PC-3 (cell line): ENCODE results near the gene DDTL. TPM values are rescaled to one million over a fixed set of nuclear protein-coding genes. Genes with fewer than 3 reads are reported as not detected.

Experiments used
- ATAC-seq: fragments of 200-7000 bp; cut with Tn5 transposase; 2 replicates; pipeline ENCODE4 v1.9.1; 2020; ENCODE audit warnings: mild to moderate bottlenecking, moderate library complexity
- BruUV-seq: library from RNA; stranded (reverse); fragments of 400-500 nt; replicated peaks from 2 replicates; lab custom pipeline; 2021; lab: Mats Ljungman, UMichigan
- CTCF ChIA-PET: fragments of 300-600 bp; sonication (Branson Sonifier 250); formaldehyde crosslinking; loops from one replicate; lab custom pipeline; 2022; ENCODE audit warnings: antibody characterized with exemption; lab: Charles Lee
- POLR2A ChIA-PET: fragments of 300-600 bp; sonication (Branson Sonifier 250); formaldehyde crosslinking; loops from one replicate; lab custom pipeline; 2022; ENCODE audit warnings: antibody characterized with exemption; ENCODE audit not compliant: unreplicated experiment; lab: Charles Lee
- DNase-seq: peaks from one replicate; pipeline ENCODE4 v3.0.0-alpha.2; 2015
- H2AFZ ChIP-seq: fragments of 300-600 bp; sonication (generic); 2 replicates; pipeline ENCODE4 v1.6.0; 2016; ENCODE audit warnings: antibody characterized with exemption, low read length
- H3F3A ChIP-seq: fragments of 300-600 bp; sonication (generic); one replicate; pipeline ENCODE4 v1.6.0; 2017; ENCODE audit warnings: antibody characterized with exemption, low read length, control low read depth, mild to moderate bottlenecking; ENCODE audit not compliant: unreplicated experiment
- H3K27ac ChIP-seq: fragments of 300-600 bp; sonication (generic); 2 replicates; pipeline ENCODE4 v1.5.1; 2016; ENCODE audit warnings: mild to moderate bottlenecking, low read length
- H3K27me3 ChIP-seq: fragments of 300-600 bp; sonication (generic); 2 replicates; pipeline ENCODE4 v1.6.1; 2016; ENCODE audit warnings: low read length, mixed read lengths
- H3K36me3 ChIP-seq: fragments of 300-600 bp; sonication (generic); 2 replicates; pipeline ENCODE4 v1.6.1; 2016; ENCODE audit warnings: low read depth, mixed run types, low read length, mixed read lengths
- H3K4me1 ChIP-seq: fragments of 300-600 bp; sonication (generic); 2 replicates; pipeline ENCODE4 v1.5.1; 2016; ENCODE audit warnings: low read length; ENCODE audit not compliant: insufficient read depth
- H3K4me2 ChIP-seq: fragments of 300-600 bp; sonication (generic); 2 replicates; pipeline ENCODE4 v1.6.0; 2016; ENCODE audit warnings: low read length
- H3K4me3 ChIP-seq: fragments of 300-600 bp; sonication (generic); 2 replicates; pipeline ENCODE4 v1.5.1; 2016; ENCODE audit warnings: mild to moderate bottlenecking, low read length, mixed read lengths
- H3K79me2 ChIP-seq: fragments of 300-600 bp; sonication (generic); 2 replicates; pipeline ENCODE4 v1.6.1; 2017; ENCODE audit warnings: low read length, mixed read lengths
- H3K9ac ChIP-seq: fragments of 300-600 bp; sonication (generic); 2 replicates; pipeline ENCODE4 v1.6.0; 2016; ENCODE audit warnings: mild to moderate bottlenecking, low read length
- H3K9me2 ChIP-seq: fragments of 300-600 bp; sonication (generic); replicated peaks from 2 replicates; pipeline ENCODE4 v1.6.1; 2016; ENCODE audit warnings: mixed run types, low read length, mixed read lengths
- H3K9me3 ChIP-seq: fragments of 300-600 bp; sonication (generic); 2 replicates; pipeline ENCODE4 v1.6.1; 2016; ENCODE audit warnings: low read length, mixed read lengths
- H4K20me1 ChIP-seq: fragments of 300-600 bp; sonication (generic); 2 replicates; pipeline ENCODE4 v1.6.1; 2016; ENCODE audit warnings: low read length, mixed read lengths
- EZH2 ChIP-seq: fragments of 300-600 bp; sonication (generic); IDR thresholded peaks from one replicate; pipeline ENCODE4 v1.6.1; 2017; ENCODE audit warnings: antibody characterized with exemption, mild to moderate bottlenecking, low read length; ENCODE audit not compliant: unreplicated experiment
- EZH2phosphoT487 ChIP-seq: fragments of 300-600 bp; sonication (generic); IDR thresholded peaks from 2 replicates; pipeline ENCODE4 v1.6.1; 2018; ENCODE audit warnings: mild to moderate bottlenecking, antibody characterized with exemption, low read length, borderline replicate concordance
- intact Hi-C: fragments of 100-400 bp; cut with micrococcal nuclease; formaldehyde crosslinking; loops from 2 replicates; pipeline ENCODE4 v1.9.0; 2023
- total RNA-seq: library from RNA; depleted of rRNA; stranded (reverse); fragments of >200 nt; gene quantifications from 2 replicates; pipeline ENCODE4 v1.2.3, GENCODE V29; 2014
- TF ChIP-seq, protein P1 (sequence below): fragments of 300-600 bp; sonication (generic); conservative IDR thresholded peaks from 2 replicates; pipeline ENCODE4 v1.5.1; 2017; ENCODE audit warnings: antibody characterized with exemption, low read depth, mild to moderate bottlenecking, low read length

DDTL gene
- total RNA-seq, 1 experiment from 2014 or later = 0.73 TPM

DNA sequence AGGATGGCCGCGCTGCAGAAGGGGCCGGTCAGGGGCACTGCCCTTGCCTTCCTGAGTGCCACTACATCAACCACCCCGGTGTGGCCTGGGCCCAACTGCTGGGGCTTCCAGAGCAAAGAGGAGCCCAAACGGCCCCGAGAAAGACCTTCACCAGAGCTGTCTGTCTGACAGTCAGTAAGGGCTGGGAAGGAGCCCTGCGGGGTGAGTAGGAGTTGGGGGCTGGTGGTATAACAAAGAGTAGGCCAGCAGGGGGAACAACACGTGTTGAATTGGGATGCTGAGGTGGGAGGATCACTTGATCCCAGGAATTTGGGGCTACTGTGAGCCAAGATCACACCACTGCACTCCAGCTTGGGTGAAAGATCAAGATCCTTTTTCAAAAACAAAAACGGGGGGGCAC lies 34.6 kb downstream of the DDTL start:
- H3K9me2 ChIP-seq = no peaks in the 10 kb centered on the region
- H3K4me2 ChIP-seq = no peak overlapping the region
- no peaks in the 10 kb centered on the region for H3K79me2 ChIP-seq
- H2AFZ ChIP-seq = no peak overlapping the region
- BruUV-seq = no TSS peak
- ATAC-seq (no peak), DNase-seq (no peak)
- H3F3A ChIP-seq = no peaks in the 10 kb centered on the region
- H3K36me3 ChIP-seq = no peaks in the 10 kb centered on the region
- H3K4me1 ChIP-seq = no peaks in the 10 kb centered on the region
- TF ChIP-seq EZH2phosphoT487 (no peak), EZH2 (no peak)
- TF ChIP-seq, protein P1, sequence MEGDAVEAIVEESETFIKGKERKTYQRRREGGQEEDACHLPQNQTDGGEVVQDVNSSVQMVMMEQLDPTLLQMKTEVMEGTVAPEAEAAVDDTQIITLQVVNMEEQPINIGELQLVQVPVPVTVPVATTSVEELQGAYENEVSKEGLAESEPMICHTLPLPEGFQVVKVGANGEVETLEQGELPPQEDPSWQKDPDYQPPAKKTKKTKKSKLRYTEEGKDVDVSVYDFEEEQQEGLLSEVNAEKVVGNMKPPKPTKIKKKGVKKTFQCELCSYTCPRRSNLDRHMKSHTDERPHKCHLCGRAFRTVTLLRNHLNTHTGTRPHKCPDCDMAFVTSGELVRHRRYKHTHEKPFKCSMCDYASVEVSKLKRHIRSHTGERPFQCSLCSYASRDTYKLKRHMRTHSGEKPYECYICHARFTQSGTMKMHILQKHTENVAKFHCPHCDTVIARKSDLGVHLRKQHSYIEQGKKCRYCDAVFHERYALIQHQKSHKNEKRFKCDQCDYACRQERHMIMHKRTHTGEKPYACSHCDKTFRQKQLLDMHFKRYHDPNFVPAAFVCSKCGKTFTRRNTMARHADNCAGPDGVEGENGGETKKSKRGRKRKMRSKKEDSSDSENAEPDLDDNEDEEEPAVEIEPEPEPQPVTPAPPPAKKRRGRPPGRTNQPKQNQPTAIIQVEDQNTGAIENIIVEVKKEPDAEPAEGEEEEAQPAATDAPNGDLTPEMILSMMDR = no peak
- ChIA-PET CTCF (no interaction called here), POLR2A (no interaction called here)
- intact Hi-C loops = no loop called here
- no peak overlapping the region for H3K4me3 ChIP-seq
- H3K9ac ChIP-seq = no peak overlapping the region
- no peaks in the 10 kb centered on the region for H4K20me1 ChIP-seq
- H3K27me3 ChIP-seq = no peaks in the 10 kb centered on the region
- no peak overlapping the region for H3K27ac ChIP-seq
- no peaks in the 10 kb centered on the region for H3K9me3 ChIP-seq

DNA sequence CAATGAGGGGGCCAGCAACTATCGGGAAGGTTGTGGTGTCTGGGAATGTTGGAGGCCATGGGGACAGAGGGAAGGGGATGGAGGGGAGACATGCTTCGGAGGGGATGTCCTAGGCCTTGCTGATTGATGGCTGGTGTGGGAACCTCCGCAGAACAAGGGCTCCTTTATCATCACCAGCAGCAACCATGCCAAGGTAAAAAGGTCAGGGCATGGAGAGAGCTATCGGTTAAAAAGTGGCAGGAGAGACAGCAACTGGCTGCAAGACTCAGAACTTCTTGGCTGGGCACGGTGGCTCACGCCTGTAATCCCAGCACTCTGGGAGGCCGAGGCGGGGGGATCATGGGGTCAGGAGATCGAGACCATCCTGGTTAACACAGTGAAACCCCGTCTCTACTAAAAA lies 35.6 kb downstream of the DDTL start:
- Histone ChIP-seq H3K27me3 (no peaks in the 10 kb centered on the region), H3K9me2 (no peaks in the 10 kb centered on the region), H3F3A (no peaks in the 10 kb centered on the region), H4K20me1 (no peaks in the 10 kb centered on the region), H3K4me1 (no peaks in the 10 kb centered on the region), H3K4me3 (no peak overlapping the region), H3K4me2 (no peak overlapping the region), H3K36me3 (no peaks in the 10 kb centered on the region), H2AFZ (no peak overlapping the region), H3K79me2 (no peaks in the 10 kb centered on the region), H3K9me3 (no peaks in the 10 kb centered on the region), H3K9ac (no peak overlapping the region), H3K27ac (no peak overlapping the region)
- no TSS peak for BruUV-seq
- CTCF ChIA-PET = no interaction called here
- no peak for ATAC-seq
- POLR2A ChIA-PET = no interaction called here
- TF ChIP-seq, protein P1 = no peak
- TF ChIP-seq EZH2 = no peak
- TF ChIP-seq EZH2phosphoT487 = no peak
- DNase-seq = no peak
- intact Hi-C loops = no loop called here

DNA sequence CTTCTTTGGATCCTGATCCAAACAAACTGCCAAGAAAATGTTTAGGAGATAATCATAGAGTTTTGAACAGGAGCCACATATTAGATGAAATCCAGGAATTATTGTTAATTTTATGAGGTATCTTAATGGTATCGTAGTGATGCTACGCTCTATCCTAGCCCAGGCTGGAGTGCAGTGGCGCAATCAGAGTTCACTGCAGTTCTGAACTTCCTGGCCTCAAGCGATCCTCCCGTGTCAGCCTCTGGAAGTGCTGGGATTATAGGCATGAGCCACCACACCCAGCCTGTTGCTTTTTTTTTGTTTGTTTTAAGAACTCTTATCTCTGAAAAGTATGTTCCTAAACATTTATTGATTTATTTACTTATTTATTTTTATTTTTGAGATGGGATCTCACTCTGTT lies 36.2 kb downstream of the DDTL start:
- CTCF ChIA-PET = no interaction called here
- no peak for ATAC-seq

More for the DNA sequence above, 36.2 kb downstream of the DDTL start:
- H3F3A ChIP-seq = no peaks in the 10 kb centered on the region
- DNase-seq = no peak
- no peaks in the 10 kb centered on the region for H3K9me2 ChIP-seq
- no peaks in the 10 kb centered on the region for H3K36me3 ChIP-seq
- H3K4me2 ChIP-seq = no peak overlapping the region
- no peak overlapping the region for H3K4me3 ChIP-seq
- no peaks in the 10 kb centered on the region for H4K20me1 ChIP-seq
- TF ChIP-seq EZH2phosphoT487 (no peak), EZH2 (no peak)
- TF ChIP-seq, protein P1 = no peak
- intact Hi-C loops = no loop called here
- H2AFZ ChIP-seq = no peak overlapping the region
- POLR2A ChIA-PET = no interaction called here
- no peaks in the 10 kb centered on the region for H3K79me2 ChIP-seq
- no peaks in the 10 kb centered on the region for H3K9me3 ChIP-seq
- no TSS peak for BruUV-seq
- no peak overlapping the region for H3K9ac ChIP-seq
- H3K27me3 ChIP-seq = no peaks in the 10 kb centered on the region
- H3K27ac ChIP-seq = no peak overlapping the region
- H3K4me1 ChIP-seq = no peaks in the 10 kb centered on the region
